Measurements from ENCODE around the gene NOX3. TPM values are rescaled to one million over a fixed set of nuclear protein-coding genes. Genes with fewer than 3 reads are reported as not detected.

NOX3 gene
- total and polyA plus RNA-seq, 2 of the 8 experiments (the other 6 are each of a cell fraction or from before 2014, with no cell fraction given): not detected

GRCh38 chr6:155497273-155497672 lies 41.6 kb upstream of the NOX3 start (continued):
- TF ChIP-seq CHD7 (IDR thresholded peaks at IDR 0.05; ENCODE audit: insufficient replicate concordance, low read length) (no peak), CREB1 (IDR thresholded peaks at IDR 0.05) (no peak), EP300 (IDR thresholded peaks at IDR 0.05; ENCODE audit: borderline replicate concordance in 1 of 2, low read depth in 2 of 2, low read length in 2 of 2) (no peak), BACH1 (IDR thresholded peaks at IDR 0.05; ENCODE audit: low read length) (no peak), KDM5A (IDR thresholded peaks at IDR 0.05; ENCODE audit: low read length) (no peak), POU5F1 (IDR thresholded peaks at IDR 0.05; ENCODE audit: low read depth, low read length) (no peak), SP1 (IDR thresholded peaks at IDR 0.05; ENCODE audit: low read depth, low read length) (no peak), EGR1 (IDR thresholded peaks at IDR 0.05; ENCODE audit: borderline replicate concordance, low read depth, low read length) (no peak), SUZ12 (IDR thresholded peaks at IDR 0.05; ENCODE audit: low read length) (no peak), JUN (IDR thresholded peaks at IDR 0.05; ENCODE audit: low read depth, low read length) (no peak), KDM1A (IDR thresholded peaks at IDR 0.05; ENCODE audit: borderline replicate concordance, low read length) (no peak), CHD1 (IDR thresholded peaks at IDR 0.05; ENCODE audit: low read depth, low read length) (no peak), TAF1 (IDR thresholded peaks at IDR 0.05; ENCODE audit: low read depth, low read length) (no peak)
